Skin of body (tissue), 2 donors: ENCODE measurements around the gene RPL26. TPM values are rescaled to one million over a fixed set of nuclear protein-coding genes. Genes with fewer than 3 reads are reported as not detected.

Source experiments
- small RNA-seq: library from RNA; depleted of rRNA; stranded (forward); fragments of <200 nt; gene quantifications from one replicate; pipeline ENCODE3, GENCODE V24; 2014; ENCODE audit warnings: low replicate concordance
- total RNA-seq: library from RNA; depleted of rRNA; stranded (reverse); fragments of >200 nt; gene quantifications from one replicate; pipeline ENCODE4 v1.2.3, GENCODE V29; 2014

The RPL26 gene
- total RNA-seq, 1 donor from 2014 or later, result 2,559 TPM

Small RNAs within 50 kb of the gene (small RNA-seq; reads per million reads assigned to genes)
- gene RF00265, result 0.09 reads per million

Other genes with a start within 250 kb of the RPL26 start
- gene PER1, start 230.8 kb downstream of the RPL26 start, total RNA-seq, result 83.5 TPM
- gene VAMP2, start 220.2 kb downstream of the RPL26 start, total RNA-seq, result 18.0 TPM
- gene TMEM107, start 206.8 kb downstream of the RPL26 start, total RNA-seq, result 21.6 TPM
- gene BORCS6, start 193.0 kb downstream of the RPL26 start, total RNA-seq, result 4.6 TPM
- gene AURKB, start 172.6 kb downstream of the RPL26 start, total RNA-seq, result 12.4 TPM
- gene CTC1, start 135.1 kb downstream of the RPL26 start, total RNA-seq, result 13.2 TPM
- gene PFAS, start 133.9 kb downstream of the RPL26 start, total RNA-seq, result 20.1 TPM
- gene RANGRF, start 94.5 kb downstream of the RPL26 start, total RNA-seq, result 6.3 TPM
- 0.49 TPM for gene SLC25A35, start 87.8 kb downstream of the RPL26 start, total RNA-seq
- gene ARHGEF15, start 73.0 kb downstream of the RPL26 start, total RNA-seq, result 3.6 TPM
- not detected for gene ODF4, start 43.4 kb downstream of the RPL26 start, total RNA-seq
- gene RNF222, start 14.6 kb upstream of the RPL26 start, total RNA-seq, result 3.3 TPM
- 98.7 TPM for gene NDEL1, start 52.7 kb upstream of the RPL26 start, total RNA-seq
- 93.5 TPM for gene MYH10, start 247.5 kb upstream of the RPL26 start, total RNA-seq